ENCODE results near the gene SLC44A5.

Gene SLC44A5

DNA sequence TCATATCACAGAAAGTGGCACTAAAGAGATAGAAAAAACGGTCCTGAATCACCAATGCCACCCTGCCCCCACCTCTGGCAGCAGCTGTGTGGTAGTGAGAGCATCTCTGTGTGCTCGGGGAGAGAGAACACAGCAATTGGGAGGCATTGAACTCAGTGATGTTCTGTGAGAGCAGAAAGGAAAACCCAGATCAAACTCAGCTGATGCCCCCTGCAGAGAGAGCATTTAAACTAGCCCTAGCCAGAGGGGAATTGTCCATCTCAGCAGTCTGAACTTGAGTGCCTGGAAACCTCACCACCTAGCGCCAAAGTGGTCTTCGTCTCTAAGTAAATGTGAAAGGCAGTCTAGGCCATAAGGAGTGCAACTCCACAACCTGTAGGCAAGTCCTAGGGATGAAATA, 21.3 kb downstream of the SLC44A5 start:
- no peak for DNase-seq (ENCODE audit: extremely low read depth in 1 of 2, low read depth in 1 of 2)

GRCh38 chr1:75588779-75589475, 22.0 kb downstream of the SLC44A5 start:
- no peak for DNase-seq (ENCODE audit: extremely low read depth in 1 of 2, low read depth in 1 of 2)

GRCh38 chr1:75587692-75588091, 23.2 kb downstream of the SLC44A5 start:
- no peak for DNase-seq (ENCODE audit: extremely low read depth in 1 of 2, low read depth in 1 of 2)

GRCh38 chr1:75583282-75583681, 27.6 kb downstream of the SLC44A5 start:
- no peak for DNase-seq (ENCODE audit: extremely low read depth in 1 of 2, low read depth in 1 of 2)

DNA sequence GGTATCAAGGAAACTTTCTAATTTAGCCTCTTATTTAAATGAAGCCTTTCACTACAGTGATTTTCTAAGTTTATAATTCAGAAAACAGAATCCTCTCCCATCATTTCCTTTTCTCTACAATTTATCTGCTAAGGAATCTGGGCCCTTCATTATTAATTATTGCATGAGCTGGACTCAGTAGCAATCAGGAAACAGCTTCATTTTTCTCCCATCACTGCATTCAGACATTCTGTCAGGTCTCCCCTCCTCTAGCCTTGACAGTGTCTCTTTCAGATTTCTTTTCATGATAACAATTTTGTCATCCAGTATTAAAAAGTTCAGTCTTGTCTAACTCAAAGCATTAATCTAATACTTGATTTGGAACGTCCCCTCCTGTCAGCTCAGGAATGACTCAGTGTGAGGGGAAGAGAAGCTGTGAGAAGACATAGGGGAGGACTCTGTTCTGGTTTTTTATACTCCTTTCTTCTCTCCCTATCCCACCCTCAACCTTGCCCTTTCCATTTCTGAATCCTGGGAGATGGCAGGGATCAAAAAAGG, 28.1 kb downstream of the SLC44A5 start:
- no peak for DNase-seq (ENCODE audit: extremely low read depth in 1 of 2, low read depth in 1 of 2)

DNA sequence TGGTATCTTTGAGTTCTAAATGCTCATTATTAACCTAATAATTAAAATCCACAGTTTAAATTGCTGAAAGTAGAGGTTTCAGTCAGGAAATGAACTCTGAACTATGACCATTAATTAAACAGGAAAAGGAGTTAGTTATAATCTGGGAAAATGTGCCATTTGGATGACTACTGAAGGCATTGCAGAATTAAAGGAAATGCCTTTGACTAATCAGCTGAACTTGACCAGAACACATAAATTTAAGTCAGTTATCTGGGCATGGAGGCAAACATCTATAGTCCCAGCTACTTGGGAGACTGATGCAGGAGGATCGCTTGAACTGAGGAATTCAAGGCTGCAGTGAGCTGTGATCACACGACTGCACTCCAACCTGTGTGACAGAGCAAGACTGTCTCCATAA, 31.9 kb downstream of the SLC44A5 start:
- no peak for DNase-seq (ENCODE audit: extremely low read depth in 1 of 2, low read depth in 1 of 2)

DNA sequence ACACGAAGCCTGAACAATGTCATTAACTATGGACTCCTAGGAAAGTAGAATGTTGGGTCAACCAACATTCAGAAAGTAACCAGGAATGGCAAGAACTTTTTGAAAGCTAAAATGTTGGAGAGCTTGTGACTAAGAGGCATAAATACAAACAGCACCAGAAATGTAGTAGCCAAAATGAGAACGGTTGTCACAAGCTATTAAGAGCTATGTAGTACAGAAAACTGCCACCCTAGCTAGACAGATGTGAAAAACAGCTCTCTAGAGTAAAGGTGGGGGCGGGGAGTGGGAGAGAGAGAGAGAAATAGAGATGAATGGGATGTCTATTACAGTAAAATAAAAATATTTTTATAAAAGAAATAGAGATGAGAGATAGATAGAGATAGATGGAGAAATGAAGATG, 35.1 kb downstream of the SLC44A5 start:
- no peak for DNase-seq (ENCODE audit: extremely low read depth in 1 of 2, low read depth in 1 of 2)

GRCh38 chr1:75567191-75567590, 43.7 kb downstream of the SLC44A5 start:
- DNase-seq (ENCODE audit: extremely low read depth in 1 of 2, low read depth in 1 of 2) = no peak

DNA sequence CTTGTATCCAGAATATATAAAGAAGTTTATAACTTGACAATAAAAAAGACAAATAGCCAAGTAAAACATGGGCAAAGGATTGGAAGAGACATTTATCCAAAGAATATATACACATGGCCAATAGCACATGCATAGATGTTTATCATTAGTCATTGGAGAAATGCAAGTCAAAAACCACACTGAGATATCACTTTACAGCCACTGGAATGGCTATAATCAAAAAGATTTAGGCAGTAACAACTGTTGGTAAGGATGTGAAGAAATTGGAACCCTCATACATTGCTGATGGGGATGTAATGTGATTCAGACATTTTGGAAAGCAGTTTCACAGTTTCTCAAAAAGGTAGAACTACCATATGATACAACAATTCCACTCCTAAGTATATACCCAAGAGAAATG, 51.1 kb downstream of the SLC44A5 start:
- no peak for DNase-seq (ENCODE audit: extremely low read depth in 1 of 2, low read depth in 1 of 2)

DNA sequence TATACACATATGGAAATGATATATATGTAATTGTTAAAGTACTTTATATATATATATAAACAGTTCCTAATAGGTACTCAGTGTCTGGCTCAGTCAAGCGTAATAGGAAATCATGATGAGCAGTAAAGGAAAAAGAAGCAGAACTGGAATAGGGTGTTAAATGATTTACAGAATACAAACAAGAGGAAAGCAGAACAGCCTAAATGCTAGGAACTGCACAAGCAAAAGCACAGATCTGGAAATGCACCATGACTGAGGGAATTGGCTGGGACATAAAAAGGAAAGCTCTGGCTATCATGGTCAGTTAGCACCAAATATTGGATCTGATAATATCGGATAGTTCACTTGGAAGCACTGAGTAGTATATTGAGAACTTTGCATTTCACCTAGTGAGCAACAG, 51.8 kb downstream of the SLC44A5 start:
- DNase-seq (ENCODE audit: extremely low read depth in 1 of 2, low read depth in 1 of 2) = no peak

- no peak for DNase-seq (ENCODE audit: extremely low read depth in 1 of 2, low read depth in 1 of 2)
Observed at GRCh38 chr1:75554870-75555269, 56.0 kb downstream of the SLC44A5 start.

GRCh38 chr1:75554181-75554580, 56.7 kb downstream of the SLC44A5 start:
- DNase-seq (ENCODE audit: extremely low read depth in 1 of 2, low read depth in 1 of 2) = no peak

GRCh38 chr1:75550559-75550958, 60.4 kb downstream of the SLC44A5 start:
- DNase-seq (ENCODE audit: extremely low read depth in 1 of 2, low read depth in 1 of 2) = no peak

- no peak for DNase-seq (ENCODE audit: extremely low read depth in 1 of 2, low read depth in 1 of 2)
Observed at GRCh38 chr1:75548721-75549480, 62.0 kb downstream of the SLC44A5 start.

- DNase-seq (ENCODE audit: extremely low read depth in 1 of 2, low read depth in 1 of 2) = no peak
Observed at GRCh38 chr1:75543705-75544104, 67.2 kb downstream of the SLC44A5 start.

GRCh38 chr1:75542818-75543570, 67.9 kb downstream of the SLC44A5 start:
- DNase-seq (ENCODE audit: extremely low read depth in 1 of 2, low read depth in 1 of 2) = no peak

DNA sequence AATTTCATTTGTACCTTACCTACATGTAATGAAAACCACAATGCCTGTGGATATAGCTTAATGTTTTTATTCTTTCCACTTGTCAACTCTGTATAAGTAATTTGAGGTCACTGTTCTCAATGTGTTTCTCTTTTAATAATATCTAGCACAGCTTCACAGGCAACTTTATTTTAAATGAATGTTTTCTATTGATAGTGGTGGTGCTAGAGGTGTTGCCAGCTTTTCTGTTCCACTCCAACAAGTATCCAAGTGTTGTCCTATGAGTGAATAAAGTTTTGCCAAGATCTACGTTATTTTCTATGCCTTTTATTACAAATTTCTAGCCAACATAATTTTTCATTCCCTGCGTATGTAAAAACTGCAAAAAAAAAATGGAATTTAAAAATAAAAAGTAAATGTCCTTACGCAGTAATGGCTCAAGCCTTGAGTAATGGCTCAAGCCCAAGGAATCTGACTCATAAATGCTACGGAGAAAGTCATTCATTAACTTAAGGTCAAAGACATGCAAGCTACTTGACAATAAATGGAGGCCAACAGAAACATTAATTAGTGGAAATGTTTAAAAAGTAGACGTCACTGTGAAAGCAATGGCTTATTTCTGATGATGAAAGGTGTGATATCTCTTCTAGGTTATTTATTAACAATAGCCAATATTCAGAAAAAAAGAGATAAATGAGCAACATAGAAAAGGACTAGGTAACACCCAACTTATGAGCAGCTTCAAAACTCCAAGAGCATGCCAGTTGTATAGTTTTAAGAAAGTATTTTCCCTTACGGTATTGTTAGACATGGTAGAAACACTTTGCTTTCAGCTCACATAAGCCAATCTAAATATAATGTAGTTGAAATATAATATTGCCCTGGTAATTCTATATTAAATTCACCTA, 71.4 kb downstream of the SLC44A5 start:
- no peak for DNase-seq (ENCODE audit: extremely low read depth in 1 of 2, low read depth in 1 of 2)

DNA sequence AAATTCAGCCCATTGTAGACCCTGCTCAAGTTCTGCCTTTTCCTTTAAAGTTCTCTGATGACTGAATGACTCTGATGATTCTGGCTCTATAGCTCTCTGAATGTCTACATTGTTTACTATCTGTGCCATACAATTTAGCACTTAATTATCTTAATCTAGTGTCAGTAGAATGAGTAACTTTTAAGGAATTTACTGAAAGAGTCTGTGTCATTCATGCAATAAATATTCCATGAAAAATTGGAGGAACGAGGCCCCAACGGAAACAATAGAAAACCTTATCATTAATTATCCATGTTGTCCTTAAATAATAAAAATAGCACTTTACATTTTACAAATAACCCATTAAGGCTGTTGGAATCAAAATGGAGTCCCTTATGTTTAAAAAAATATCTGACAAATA, 77.8 kb downstream of the SLC44A5 start:
- no peak for DNase-seq (ENCODE audit: extremely low read depth in 1 of 2, low read depth in 1 of 2)

GRCh38 chr1:75531570-75531969, 79.3 kb downstream of the SLC44A5 start:
- DNase-seq (ENCODE audit: extremely low read depth in 1 of 2, low read depth in 1 of 2) = no peak

DNA sequence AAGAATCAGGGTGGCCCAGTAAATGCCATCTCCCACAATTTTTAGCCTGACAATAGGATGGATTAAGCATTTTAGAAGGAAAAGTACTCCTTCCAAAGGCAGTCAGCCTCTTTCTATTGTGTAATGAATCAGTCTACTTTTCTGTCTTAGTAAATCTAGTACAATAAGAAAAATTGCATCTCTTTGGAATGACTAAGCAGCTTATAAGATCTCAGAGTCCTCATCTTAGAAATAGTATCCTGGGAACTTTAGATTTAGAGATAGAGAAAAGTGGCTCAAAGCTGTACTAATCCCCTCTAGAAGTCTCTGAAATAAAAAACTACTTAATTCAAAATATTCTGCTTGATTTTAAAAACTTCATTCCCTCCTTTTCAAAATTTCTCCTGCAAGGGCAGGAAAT, 81.4 kb downstream of the SLC44A5 start:
- DNase-seq (ENCODE audit: extremely low read depth in 1 of 2, low read depth in 1 of 2) = no peak

DNA sequence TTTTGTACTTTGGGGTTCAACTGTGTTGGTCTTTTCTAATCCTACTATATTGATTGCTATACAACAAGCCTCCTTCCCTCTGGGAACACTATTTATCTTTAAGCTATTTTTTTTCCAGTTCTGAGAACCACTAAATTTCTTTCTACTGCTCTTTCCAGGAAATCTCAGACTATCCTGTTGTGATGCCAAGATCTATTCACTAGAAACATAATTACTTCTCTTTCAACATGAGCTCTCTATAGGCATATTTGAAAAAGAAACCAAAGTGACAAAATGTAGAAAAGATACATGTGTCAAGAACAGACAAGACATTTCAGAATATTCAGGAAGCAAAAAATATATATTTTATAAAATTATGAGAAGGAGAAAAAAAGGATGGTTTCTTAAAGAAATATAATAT, 82.9 kb downstream of the SLC44A5 start:
- DNase-seq (ENCODE audit: extremely low read depth in 1 of 2, low read depth in 1 of 2) = no peak
